Sigmoid colon (tissue), 4 donors: Measurements from ENCODE around the gene GGACT.

Source experiments
- POLR2A ChIP-seq, 2 donors: fragments of 450-650 bp; IDR thresholded peaks; one replicate each; pipeline ENCODE4 v1.6.1; 2016; ENCODE audit warnings: antibody characterized with exemption in 2 of 2, mild to moderate bottlenecking in 2 of 2, moderate library complexity in 2 of 2
- POLR2AphosphoS5 ChIP-seq, 4 donors: sonication (generic); formaldehyde crosslinking; IDR thresholded peaks; one replicate each; pipeline ENCODE4 v1.6.1; 2017; ENCODE audit warnings: antibody characterized with exemption in 4 of 4
- TF ChIP-seq, protein P1 (sequence below), 4 experiments: fragments of 450-650 bp in 3 of 4; fragments of 200-600 bp in 1 of 4; IDR thresholded peaks; one replicate each; pipeline ENCODE4 v1.5.1; 2016 to 2019; ENCODE audit warnings: antibody characterized with exemption in 4 of 4, mild to moderate bottlenecking in 3 of 4, moderate library complexity in 2 of 4

DNA sequence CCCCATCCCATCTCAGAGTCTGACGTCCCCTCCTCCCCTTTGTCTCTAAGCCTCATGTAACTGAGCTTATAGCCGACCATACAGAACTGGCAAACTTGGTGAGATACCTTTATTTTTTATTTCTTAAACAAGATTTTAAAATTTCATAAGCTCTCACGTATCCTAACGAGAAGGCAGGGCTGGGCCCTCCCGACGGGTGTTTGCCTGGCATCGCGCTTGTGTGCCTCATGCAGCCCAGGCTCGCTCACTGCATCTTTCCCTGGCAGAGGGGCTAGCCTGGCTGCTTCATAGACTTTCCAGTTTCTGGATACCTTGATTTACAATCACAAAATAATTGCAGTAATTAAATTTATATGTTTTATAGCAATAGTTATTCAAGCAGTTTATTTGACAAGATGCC, 69.0 kb downstream of the GGACT start:
- TF ChIP-seq, protein P1, sequence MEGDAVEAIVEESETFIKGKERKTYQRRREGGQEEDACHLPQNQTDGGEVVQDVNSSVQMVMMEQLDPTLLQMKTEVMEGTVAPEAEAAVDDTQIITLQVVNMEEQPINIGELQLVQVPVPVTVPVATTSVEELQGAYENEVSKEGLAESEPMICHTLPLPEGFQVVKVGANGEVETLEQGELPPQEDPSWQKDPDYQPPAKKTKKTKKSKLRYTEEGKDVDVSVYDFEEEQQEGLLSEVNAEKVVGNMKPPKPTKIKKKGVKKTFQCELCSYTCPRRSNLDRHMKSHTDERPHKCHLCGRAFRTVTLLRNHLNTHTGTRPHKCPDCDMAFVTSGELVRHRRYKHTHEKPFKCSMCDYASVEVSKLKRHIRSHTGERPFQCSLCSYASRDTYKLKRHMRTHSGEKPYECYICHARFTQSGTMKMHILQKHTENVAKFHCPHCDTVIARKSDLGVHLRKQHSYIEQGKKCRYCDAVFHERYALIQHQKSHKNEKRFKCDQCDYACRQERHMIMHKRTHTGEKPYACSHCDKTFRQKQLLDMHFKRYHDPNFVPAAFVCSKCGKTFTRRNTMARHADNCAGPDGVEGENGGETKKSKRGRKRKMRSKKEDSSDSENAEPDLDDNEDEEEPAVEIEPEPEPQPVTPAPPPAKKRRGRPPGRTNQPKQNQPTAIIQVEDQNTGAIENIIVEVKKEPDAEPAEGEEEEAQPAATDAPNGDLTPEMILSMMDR (IDR thresholded peaks at IDR 0.05) = no peak
- TF ChIP-seq POLR2AphosphoS5 (IDR thresholded peaks at IDR 0.05) (no peak), POLR2A (IDR thresholded peaks at IDR 0.05) (no peak)
